ENCODE results near the gene TMEM132A.
A peak's percentile ranks its signal among the peaks of the same experiment; 100 is the strongest.

The TMEM132A gene

DNA sequence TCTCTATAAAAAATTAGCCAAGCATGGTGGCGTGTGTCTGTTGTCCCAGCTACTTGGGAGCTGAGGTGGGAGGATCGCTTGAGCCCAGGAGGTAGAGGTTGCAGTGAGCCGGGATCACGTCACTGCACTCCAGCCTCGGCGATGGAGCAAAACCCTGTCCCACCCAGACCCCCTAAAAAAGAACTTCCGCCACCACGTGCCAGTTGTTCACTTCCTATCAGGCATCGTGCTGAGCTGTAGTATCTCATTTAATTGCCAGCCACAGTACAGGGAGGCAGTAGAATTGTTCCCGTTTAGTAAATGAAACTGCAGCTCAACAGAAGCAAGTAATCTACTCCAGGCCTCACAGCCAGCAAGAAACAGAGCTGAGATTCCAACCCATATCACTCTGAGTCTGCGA lies 3.0 kb upstream of the TMEM132A start:
- in situ Hi-C loops (cut with HindIII; ENCODE audit: low sequenced_read_pairs) = no loop called here
- H3K4me3 ChIP-seq (ENCODE audit: low read depth, low read length) = no peak overlapping the region
- TF ChIP-seq CTCF (IDR thresholded peaks at IDR 0.05; ENCODE audit: low read depth, low read length) = no peak
- no peak for DNase-seq (ENCODE audit: low read depth, low spot score)

- DNase-seq (ENCODE audit: low read depth, low spot score) = no peak
- no peak overlapping the region for H3K4me3 ChIP-seq (ENCODE audit: low read depth, low read length)
- no peak for TF ChIP-seq CTCF (IDR thresholded peaks at IDR 0.05; ENCODE audit: low read depth, low read length)
- in situ Hi-C loops (cut with HindIII; ENCODE audit: low sequenced_read_pairs) = no loop called here
Measured at GRCh38 chr11:60921777-60922335, 2.4 kb upstream of the TMEM132A start.

- no peak for TF ChIP-seq CTCF (IDR thresholded peaks at IDR 0.05; ENCODE audit: low read depth, low read length)
- no peak overlapping the region for H3K4me3 ChIP-seq (ENCODE audit: low read depth, low read length)
- no peak for DNase-seq (ENCODE audit: low read depth, low spot score)
- in situ Hi-C loops (cut with HindIII; ENCODE audit: low sequenced_read_pairs) = no loop called here
Measured at GRCh38 chr11:60922906-60923305, 1.4 kb upstream of the TMEM132A start.

GRCh38 chr11:60923326-60923725 lies 934 bp upstream of the TMEM132A start:
- DNase-seq (ENCODE audit: low read depth, low spot score) = no peak
- TF ChIP-seq CTCF (IDR thresholded peaks at IDR 0.05; ENCODE audit: low read depth, low read length) = no peak
- no peak overlapping the region for H3K4me3 ChIP-seq (ENCODE audit: low read depth, low read length)
- in situ Hi-C loops (cut with HindIII; ENCODE audit: low sequenced_read_pairs) = no loop called here

- no peak overlapping the region for H3K4me3 ChIP-seq (ENCODE audit: low read depth, low read length)
- in situ Hi-C loops (cut with HindIII; ENCODE audit: low sequenced_read_pairs) = no loop called here
- DNase-seq (ENCODE audit: low read depth, low spot score) = no peak
- no peak for TF ChIP-seq CTCF (IDR thresholded peaks at IDR 0.05; ENCODE audit: low read depth, low read length)
Measured at GRCh38 chr11:60923800-60924109, 505 bp upstream of the TMEM132A start.

DNA sequence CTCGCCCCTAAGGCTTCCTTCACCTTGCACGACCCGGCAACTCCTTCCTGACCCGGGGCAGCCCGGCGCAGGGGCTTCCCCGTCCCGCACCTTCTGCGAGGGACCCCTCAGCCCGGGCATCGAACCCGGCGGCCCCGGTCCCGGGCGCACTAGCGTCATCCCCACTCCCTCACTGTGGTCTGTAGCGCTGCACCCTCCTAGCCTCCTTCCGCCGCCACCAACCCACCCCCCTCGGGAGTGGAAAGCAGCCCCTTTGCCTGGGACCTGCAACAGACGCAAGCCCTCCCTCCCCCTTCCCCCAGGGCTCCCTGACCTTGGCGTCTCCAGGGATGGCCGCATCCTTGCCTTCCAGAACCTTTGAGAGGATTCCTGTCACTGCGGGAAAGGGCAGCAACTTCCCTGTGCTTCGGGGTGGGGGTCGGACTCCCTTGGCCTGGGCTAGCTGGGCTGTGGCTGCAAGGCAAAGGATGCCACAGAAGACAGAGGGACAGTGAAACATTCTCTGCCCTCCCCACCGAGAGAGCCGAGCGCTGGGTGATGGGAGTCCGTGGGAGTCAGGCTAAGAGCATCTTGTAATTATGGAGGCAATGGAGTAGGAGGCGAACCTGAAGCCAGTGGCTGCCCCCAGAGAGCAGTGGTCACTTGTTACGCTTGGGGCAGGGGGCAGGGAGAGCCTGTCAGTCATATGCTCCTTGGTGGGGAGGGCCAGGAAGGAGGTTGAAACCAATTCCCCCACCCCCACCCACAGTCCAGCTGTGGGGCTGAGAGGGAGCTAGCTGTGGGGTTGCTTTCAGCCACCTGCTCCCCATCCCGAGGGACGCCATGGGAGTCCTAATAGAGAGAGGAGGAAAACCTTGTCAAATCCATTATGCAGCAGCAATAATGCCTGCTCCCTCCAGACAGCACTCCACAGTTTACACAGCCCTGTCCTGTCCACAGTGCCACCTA lies 920 bp downstream of the TMEM132A start:
- DNase-seq (ENCODE audit: low read depth, low spot score) = no peak
- TF ChIP-seq CTCF (IDR thresholded peaks at IDR 0.05; ENCODE audit: low read depth, low read length) = no peak
- in situ Hi-C loops (cut with HindIII; ENCODE audit: low sequenced_read_pairs) = no loop called here
- H3K4me3 ChIP-seq (ENCODE audit: low read depth, low read length) = peak overlapping the region; percentile 66

Measured in astrocyte of the spinal cord (primary cell).